ENCODE results near the gene CORO2A. TPM values are rescaled to one million over a fixed set of nuclear protein-coding genes. Genes with fewer than 3 reads are reported as not detected.
"Not testable (repeated sequence)": the region's sequence is repeated elsewhere in the genome, so short reads cannot be mapped to it uniquely, and the experiment has no call there.

CORO2A gene
- total RNA-seq, 1 donor from 2014 or later, result 5.5 TPM

DNA sequence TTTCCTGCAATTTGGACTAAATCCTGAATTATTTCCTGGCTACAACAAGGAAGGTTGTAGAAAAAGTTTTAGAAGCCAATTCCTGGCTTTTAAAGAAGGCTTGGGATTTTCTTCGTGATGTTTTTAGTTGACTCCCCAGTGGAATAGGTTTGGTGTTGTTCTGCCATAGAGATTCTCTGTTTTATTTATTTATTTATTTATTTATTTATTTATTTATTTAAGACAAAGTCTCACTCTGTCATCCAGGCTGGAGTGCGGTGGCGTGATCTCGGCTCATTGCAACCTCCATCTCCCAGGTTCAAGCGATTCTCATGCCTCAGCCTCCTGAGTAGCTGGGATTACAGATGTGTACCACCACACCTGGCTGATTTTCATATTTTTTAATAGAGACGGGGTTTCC, 75.3 kb downstream of the CORO2A start:
- not testable (repeated sequence) for DNase-seq (ENCODE audit: low read depth)

DNA sequence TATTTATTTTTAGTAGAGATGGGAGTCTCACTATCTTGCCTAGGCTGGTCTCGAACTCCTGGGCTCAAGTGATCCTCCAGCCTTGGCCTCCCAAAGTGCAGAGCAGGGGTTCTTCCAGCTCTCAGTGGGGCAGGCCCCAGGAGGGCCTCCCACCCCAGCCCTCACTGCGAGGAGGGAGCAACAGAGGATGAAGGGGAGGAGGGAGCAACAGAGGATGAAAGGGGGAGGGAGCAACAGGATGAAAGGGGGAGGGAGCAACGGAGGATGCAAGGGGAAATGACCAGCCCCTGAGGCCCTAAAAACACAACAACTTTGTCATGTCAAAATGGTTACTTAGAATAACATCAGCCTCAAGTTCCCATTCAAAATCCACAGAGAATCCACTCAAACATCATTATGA, 83.4 kb downstream of the CORO2A start:
- DNase-seq (ENCODE audit: low read depth), result no peak

GRCh38 chr9:98108531-98109031, 83.9 kb downstream of the CORO2A start:
- DNase-seq (ENCODE audit: low read depth), result no peak

GRCh38 chr9:98107926-98108325, 84.5 kb downstream of the CORO2A start:
- no peak for DNase-seq (ENCODE audit: low read depth)

GRCh38 chr9:98105006-98105405, 87.4 kb downstream of the CORO2A start:
- DNase-seq (ENCODE audit: low read depth), result no peak

DNA sequence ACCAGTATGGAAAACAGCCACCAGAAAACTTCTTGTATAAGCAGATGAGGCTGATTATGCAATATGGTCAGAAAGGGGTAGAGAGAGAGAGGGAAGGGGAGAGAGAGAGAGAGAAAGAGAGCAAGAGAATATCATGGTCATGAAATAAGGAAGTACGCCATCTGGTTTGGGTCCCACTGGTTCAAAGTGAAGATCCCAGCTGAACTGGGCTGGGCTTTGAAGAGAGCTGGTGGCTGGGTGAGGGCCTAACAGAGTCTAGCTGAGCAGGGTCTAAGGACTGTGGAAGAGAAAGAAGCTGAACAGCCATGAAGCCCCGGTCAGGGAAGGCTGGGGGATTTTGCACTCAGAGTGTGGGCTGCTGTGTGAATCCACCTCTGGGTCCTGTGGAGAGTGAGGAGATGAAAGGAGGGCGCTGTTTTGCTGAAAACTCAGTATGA, 88.0 kb downstream of the CORO2A start:
- DNase-seq (ENCODE audit: low read depth), result no peak

DNA sequence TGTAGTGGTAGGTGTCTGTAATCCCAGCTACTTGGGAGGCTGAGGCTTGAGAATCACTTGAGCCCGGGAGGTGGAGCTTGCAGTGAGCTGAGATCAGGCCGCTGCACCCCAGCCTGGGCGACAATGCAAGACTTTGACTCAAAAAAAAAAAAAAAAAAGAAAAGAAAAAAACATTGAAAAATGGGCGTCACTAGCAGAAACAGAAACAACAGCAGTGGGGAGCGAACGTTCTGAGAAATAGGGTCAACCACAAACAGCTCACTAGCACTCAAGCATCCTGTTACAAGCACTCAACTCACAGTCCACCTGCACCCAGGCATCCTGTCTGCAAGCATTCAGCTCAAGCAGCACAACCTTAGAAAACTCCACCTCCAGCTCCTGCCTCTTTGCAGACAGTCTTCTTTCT, 90.6 kb downstream of the CORO2A start:
- DNase-seq (ENCODE audit: low read depth), result no peak

DNA sequence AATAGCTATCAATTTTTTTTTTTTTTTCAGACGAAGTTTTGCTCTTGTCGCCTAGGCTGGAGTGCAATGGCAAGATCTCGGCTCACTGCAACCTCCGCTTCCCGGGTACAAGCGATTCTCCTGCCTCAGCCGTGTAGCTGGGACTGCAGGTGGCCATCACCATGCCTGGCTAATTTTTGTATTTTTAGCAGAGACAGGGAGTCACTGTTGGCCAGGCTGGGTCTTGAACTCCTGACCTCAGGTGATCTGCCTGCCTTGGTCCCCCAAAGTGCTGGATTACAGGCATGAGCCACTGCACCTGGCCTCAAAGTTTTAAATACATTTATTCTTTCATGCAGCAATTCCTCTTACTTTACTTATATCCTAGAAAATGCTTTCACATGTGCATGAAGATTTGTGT, 91.0 kb downstream of the CORO2A start:
- no peak for DNase-seq (ENCODE audit: low read depth)

- no peak for DNase-seq (ENCODE audit: low read depth)
These were observed 92.0 kb downstream of the CORO2A start for GRCh38 chr9:98100456-98100855.

DNA sequence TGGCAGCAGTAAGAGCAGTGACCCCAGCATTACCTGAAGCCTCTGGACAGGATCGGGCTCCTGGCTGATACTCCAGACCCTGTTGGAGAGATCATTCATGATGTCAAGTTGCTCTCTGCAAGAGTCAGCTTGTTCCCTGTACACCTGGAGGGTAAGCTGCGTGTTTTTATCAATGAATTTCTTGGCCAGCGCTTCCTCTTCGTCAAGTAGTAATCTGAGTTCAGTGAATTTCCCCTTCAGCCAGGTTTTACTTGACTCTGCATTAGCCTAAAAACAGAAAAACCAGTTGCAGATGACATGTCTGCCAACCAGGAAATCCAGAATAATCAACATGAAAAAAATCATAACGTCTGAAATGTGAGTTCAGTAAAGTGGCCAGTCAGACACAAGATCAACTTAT, 92.5 kb downstream of the CORO2A start:
- DNase-seq (ENCODE audit: low read depth), result no peak

DNA sequence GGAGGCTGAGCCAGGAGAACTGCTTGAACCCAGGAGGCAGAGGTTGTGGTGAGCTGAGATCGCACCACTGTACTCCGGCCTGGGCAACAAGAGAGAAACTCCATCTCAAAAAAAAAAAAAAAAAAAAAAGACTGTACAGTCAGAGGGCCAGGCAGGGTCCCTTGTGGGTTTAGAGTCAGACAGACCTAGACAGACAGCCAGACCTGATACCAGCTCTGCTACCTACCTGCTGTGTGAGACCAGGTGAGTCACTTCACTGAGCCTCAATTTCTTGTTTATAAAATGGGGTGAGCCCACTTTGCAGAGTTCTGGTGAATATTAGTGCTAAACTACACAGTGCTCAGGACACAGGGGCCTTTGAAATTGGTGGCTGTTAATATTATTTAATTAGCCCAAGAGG, 93.1 kb downstream of the CORO2A start:
- DNase-seq (ENCODE audit: low read depth), result no peak

DNA sequence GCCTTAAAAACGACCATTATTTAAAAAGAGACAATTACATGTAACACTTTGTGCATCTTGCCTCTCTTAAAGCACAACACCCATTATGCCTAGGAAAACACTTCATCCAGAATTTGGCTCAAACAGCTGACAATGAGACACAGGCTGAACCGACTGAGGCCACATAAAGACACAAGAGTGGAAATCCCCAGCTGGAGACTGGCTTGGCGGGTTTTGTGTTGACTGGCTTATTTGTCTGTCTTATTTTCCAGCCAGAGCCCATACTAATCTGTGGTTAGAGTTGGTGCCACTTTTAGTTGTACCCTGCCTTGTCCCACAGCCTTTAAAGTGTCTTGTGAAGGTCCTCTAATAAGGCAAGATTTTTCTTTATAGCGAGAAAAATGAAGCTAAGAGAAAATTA, 94.6 kb downstream of the CORO2A start:
- DNase-seq (ENCODE audit: low read depth), result no peak

DNA sequence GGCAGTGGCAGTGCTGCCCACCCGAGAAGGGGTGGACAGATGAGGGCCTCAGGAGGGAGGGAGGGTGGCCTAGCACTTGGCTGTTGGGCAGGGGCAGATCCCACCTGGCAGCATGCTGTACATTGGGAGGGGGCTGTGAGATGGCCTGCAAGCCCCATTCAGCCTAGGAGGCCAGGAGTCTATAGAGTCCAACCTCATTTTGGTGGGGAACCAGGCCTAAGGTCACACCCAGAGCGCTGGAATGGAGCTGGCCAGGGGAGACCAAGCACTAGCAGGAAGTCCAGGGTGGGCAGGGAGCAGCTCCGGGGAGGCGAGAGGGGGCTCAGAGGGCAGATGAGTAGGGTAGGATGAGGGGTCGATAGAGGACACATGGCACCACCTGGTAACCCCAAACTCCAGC, 96.3 kb downstream of the CORO2A start:
- no peak for DNase-seq (ENCODE audit: low read depth)

- no peak for DNase-seq (ENCODE audit: low read depth)
These were observed 97.0 kb downstream of the CORO2A start for GRCh38 chr9:98095401-98095800.

- DNase-seq (ENCODE audit: low read depth), result no peak
These were observed 97.6 kb downstream of the CORO2A start for GRCh38 chr9:98094851-98095250.

- DNase-seq (ENCODE audit: low read depth), result no peak
These were observed 98.1 kb downstream of the CORO2A start for GRCh38 chr9:98094316-98094715.

DNA sequence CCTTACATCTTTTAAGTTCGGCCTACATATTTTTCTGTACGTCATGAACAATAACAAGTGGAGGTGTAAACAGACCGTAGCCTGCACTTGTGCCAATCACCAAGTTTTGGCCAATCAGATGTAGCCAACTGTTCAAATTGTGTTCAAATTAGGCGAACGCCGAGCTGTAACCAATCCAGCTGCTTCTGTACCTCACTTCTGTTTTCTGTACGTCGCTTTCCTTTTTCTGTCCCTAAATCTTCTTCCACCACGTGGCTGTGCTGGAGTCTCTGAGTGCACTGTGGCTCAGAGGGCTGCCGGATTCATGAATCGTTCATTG, 99.9 kb downstream of the CORO2A start:
- no peak for DNase-seq (ENCODE audit: low read depth)

GRCh38 chr9:98091735-98092612, 100.5 kb downstream of the CORO2A start:
- DNase-seq (ENCODE audit: low read depth), result no peak

- DNase-seq (ENCODE audit: low read depth), result not testable (repeated sequence)
These were observed 101.8 kb downstream of the CORO2A start for GRCh38 chr9:98090674-98091073.

GRCh38 chr9:98087420-98088354, 104.8 kb downstream of the CORO2A start:
- no peak for DNase-seq (ENCODE audit: low read depth)

DNA sequence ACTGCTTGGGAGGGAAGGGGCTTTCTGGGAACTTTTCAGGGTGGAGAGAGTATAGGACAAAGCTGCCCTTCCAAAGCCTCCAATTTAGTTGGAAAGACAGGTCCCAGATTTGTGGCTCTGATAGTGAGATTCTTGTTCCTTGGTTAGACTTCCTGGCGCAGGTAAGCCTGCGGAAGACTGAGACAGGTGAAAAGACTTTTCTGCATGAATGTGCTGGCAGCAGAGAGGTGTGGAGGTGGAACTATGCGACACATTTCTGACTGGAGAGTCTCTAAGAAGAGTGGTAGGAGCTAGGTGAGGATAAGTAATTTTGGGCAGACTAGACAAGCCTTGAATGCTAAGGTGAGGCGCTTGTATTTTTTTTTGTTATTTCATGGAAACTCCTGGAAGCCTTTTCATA, 106.0 kb downstream of the CORO2A start:
- no peak for DNase-seq (ENCODE audit: low read depth)

DNA sequence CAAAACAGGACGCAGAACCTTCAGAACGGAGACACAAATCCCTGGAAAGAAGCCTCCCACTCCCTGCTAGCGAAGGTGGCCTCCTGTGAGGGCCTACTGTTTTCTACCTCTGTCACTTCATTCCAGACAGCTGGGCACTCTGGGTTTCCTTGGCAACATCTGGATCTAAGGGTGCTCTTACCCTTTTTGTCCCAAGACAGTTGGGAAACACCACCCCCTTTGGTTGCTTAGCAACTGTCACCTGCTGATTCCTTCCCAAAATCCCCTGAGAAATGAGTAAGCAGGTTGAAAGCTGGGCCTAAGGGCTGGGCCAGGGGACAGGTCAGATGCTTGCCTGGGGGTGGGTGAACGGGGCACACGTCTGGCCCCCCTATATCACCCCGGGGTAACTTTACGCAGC, 106.5 kb downstream of the CORO2A start:
- peak; percentile 46 for DNase-seq (ENCODE audit: low read depth)

GRCh38 chr9:98085058-98085457, 107.4 kb downstream of the CORO2A start:
- DNase-seq (ENCODE audit: low read depth), result no peak

Data from renal cortical epithelial cell (primary cell).